K562 (cell line): ENCODE measurements around the gene PREP. TPM values are rescaled to one million over a fixed set of nuclear protein-coding genes. Genes with fewer than 3 reads are reported as not detected.

ENCODE experiments used
- ATAC-seq: fragments of 200-7000 bp; cut with Tn5 transposase; 3 replicates; pipeline ENCODE4 v1.9.1; 2020; ENCODE audit warnings: moderate library complexity
- BruUV-seq: library from RNA; stranded (reverse); fragments of 400-500 nt; replicated peaks from 2 replicates; lab custom pipeline; 2021; lab: Mats Ljungman, UMichigan
- CTCF ChIA-PET: fragments of 300-600 bp; formaldehyde crosslinking; extraction: SDS; loops from one replicate; lab custom pipeline; 2021; ENCODE audit warnings: low intra/inter-chr PET ratio; lab: Yijun Ruan, JAX
- POLR2A ChIA-PET: fragments of 300-600, 350-650 bp; sonication (Branson Sonifier 250); formaldehyde crosslinking; extraction: SDS; loops from one replicate; lab custom pipeline; 2021; ENCODE audit warnings: antibody characterized with exemption, inconsistent platforms; lab: Yijun Ruan, JAX
- DNase-seq, 4 experiments: peaks; one replicate each; pipeline versions ENCODE4 v3.0.0 to v3.0.0-alpha.2; 2011 to 2018; ENCODE audit warnings: low spot score in 3 of 4, mixed read lengths in 3 of 4; ENCODE audit errors: extremely low read depth in 1 of 4
- FAIRE-seq: peaks from 2 replicates; lab custom pipeline; 2011; peaks lifted over from hg19 to GRCh38; lab: Jason Lieb, UNC
- H2AFZ ChIP-seq: 2 replicates; pipeline ENCODE4 v1.6.0; 2011; ENCODE audit warnings: low read depth, low read length, control low read depth, inconsistent platforms
- H3K27ac ChIP-seq: fragments of 200-600 bp; 3 replicates; pipeline ENCODE4 v1.8.0; 2011; ENCODE audit warnings: low read depth, mild to moderate bottlenecking, control low read depth, inconsistent platforms, low read length, moderate library complexity, mixed read lengths; ENCODE audit errors: extremely low read depth
- H3K27me3 ChIP-seq, 2 experiments: fragments of 300-600 bp in 1 of 2; 2 replicates in 1 of 2; 3 replicates in 1 of 2; pipeline versions ENCODE4 v1.6.0 to v1.8.0; 2011; ENCODE audit warnings: inconsistent platforms in 2 of 2, low read length in 2 of 2, mild to moderate bottlenecking in 1 of 2, mixed read lengths in 1 of 2, moderate library complexity in 1 of 2; ENCODE audit not compliant: control insufficient read depth in 2 of 2, insufficient read depth in 2 of 2
- H3K36me3 ChIP-seq: fragments of 300-600 bp; 3 replicates; pipeline ENCODE4 v1.8.0; 2011; ENCODE audit warnings: mild to moderate bottlenecking, low read length, inconsistent platforms; ENCODE audit not compliant: control insufficient read depth, insufficient read depth
- H3K4me1 ChIP-seq, 2 experiments: fragments of 200-600 bp in 1 of 2; replicated peaks in 1 of 2; 2 replicates in 1 of 2; 3 replicates in 1 of 2; pipeline versions ENCODE4 v1.5.1 to v1.8.0; 2011; ENCODE audit warnings: inconsistent platforms in 2 of 2, low read length in 2 of 2, mild to moderate bottlenecking in 1 of 2, mixed read lengths in 1 of 2, moderate library complexity in 1 of 2; ENCODE audit not compliant: control insufficient read depth in 2 of 2, insufficient read depth in 2 of 2
- H3K4me2 ChIP-seq: 2 replicates; pipeline ENCODE4 v1.6.1; 2011; ENCODE audit warnings: low read length, control low read depth, inconsistent platforms, mixed read lengths; ENCODE audit not compliant: insufficient read depth
- H3K4me3 ChIP-seq: fragments of 200-600 bp; sonication (generic), shearing (Covaris generic); 2 replicates; pipeline ENCODE4 v1.5.1; 2016; ENCODE audit warnings: control low read depth, inconsistent platforms
- H3K79me2 ChIP-seq: fragments of 200-600 bp; 3 replicates; pipeline ENCODE4 v1.8.0; 2011; ENCODE audit warnings: low read length, inconsistent platforms; ENCODE audit not compliant: control insufficient read depth, insufficient read depth
- H3K9ac ChIP-seq, 2 experiments: 2 replicates each; pipeline versions ENCODE4 v1.6.0 to v1.6.1; 2011; ENCODE audit warnings: low read depth in 2 of 2, low read length in 2 of 2, control low read depth in 1 of 2, inconsistent platforms in 1 of 2, mild to moderate bottlenecking in 1 of 2, mixed read lengths in 1 of 2; ENCODE audit not compliant: insufficient read depth in 1 of 2
- H3K9me1 ChIP-seq: one replicate; pipeline ENCODE4 v1.6.0; 2011; ENCODE audit warnings: inconsistent platforms, mild to moderate bottlenecking, low read length, moderate library complexity; ENCODE audit not compliant: control insufficient read depth, insufficient read depth
- H3K9me3 ChIP-seq: replicated peaks from 2 replicates; pipeline ENCODE4 v1.5.1; 2011; ENCODE audit warnings: low read depth, low read length, inconsistent platforms; ENCODE audit not compliant: control insufficient read depth, insufficient read depth
- H4K20me1 ChIP-seq: replicated peaks from 2 replicates; pipeline ENCODE4 v1.6.1; 2011; ENCODE audit warnings: low read length, inconsistent platforms, mixed read lengths; ENCODE audit not compliant: control insufficient read depth, insufficient read depth
- DNMT1 ChIP-seq: fragments of 450-650 bp; IDR thresholded peaks from 2 replicates; pipeline ENCODE4 v1.6.1; 2016; ENCODE audit warnings: antibody characterized with exemption, mild to moderate bottlenecking
- ELF2 ChIP-seq: fragments of 250-450 bp; sonication (Bioruptor Pico); IDR thresholded peaks from 2 replicates; pipeline ENCODE4 v1.5.0; 2021; ENCODE audit warnings: mild to moderate bottlenecking
- ETV6 ChIP-seq, 3 experiments: fragments of 150-350 bp in 1 of 3; sonication (generic) in 1 of 3; formaldehyde crosslinking in 1 of 3; IDR thresholded peaks; 2 replicates each; pipeline versions ENCODE4 v1.6.1 to v1.8.0; 2014 to 2022; ENCODE audit warnings: borderline replicate concordance in 2 of 3, low read depth in 2 of 3, antibody characterized with exemption in 1 of 3, low read length in 1 of 3, mild to moderate bottlenecking in 1 of 3, missing genetic modification reagents in 1 of 3
- FOXJ2 ChIP-seq: fragments of 200-800 bp; sonication (Bioruptor generic); IDR thresholded peaks from 2 replicates; pipeline ENCODE4 v1.6.1; 2016; ENCODE audit warnings: missing genetic modification characterization, missing compliant biosample characterization
- FOXP1 ChIP-seq: sonication (generic); formaldehyde crosslinking; IDR thresholded peaks from 2 replicates; pipeline ENCODE4 v1.8.0; 2022; ENCODE audit warnings: mild to moderate bottlenecking, missing genetic modification reagents
- FUS ChIP-seq: fragments of 200-400 bp; formaldehyde crosslinking; optimal IDR thresholded peaks from 2 replicates; pipeline ENCODE3; 2017; ENCODE audit warnings: low read depth, low read length
- GABPB1 ChIP-seq: sonication (generic); formaldehyde crosslinking; IDR thresholded peaks from 2 replicates; pipeline ENCODE4 v1.8.0; 2022; ENCODE audit warnings: mild to moderate bottlenecking, missing genetic modification reagents
- HDAC6 ChIP-seq: IDR thresholded peaks from 2 replicates; pipeline ENCODE4 v1.6.1; 2012; ENCODE audit warnings: low read depth, mild to moderate bottlenecking, control low read depth, inconsistent platforms, low read length, moderate library complexity
- HNRNPL ChIP-seq: fragments of 200-400 bp; formaldehyde crosslinking; IDR thresholded peaks from 2 replicates; pipeline ENCODE4 v1.6.1; 2017; ENCODE audit warnings: low read depth, mild to moderate bottlenecking, low read length
- HNRNPLL ChIP-seq: fragments of 200-400 bp; formaldehyde crosslinking; IDR thresholded peaks from 2 replicates; pipeline ENCODE4 v1.6.1; 2017; ENCODE audit warnings: low read length, low read depth, mild to moderate bottlenecking; ENCODE audit not compliant: poor library complexity, severe bottlenecking
- KDM4B ChIP-seq, 2 experiments: fragments of 450-650 bp in 1 of 2; sonication (generic) in 1 of 2; IDR thresholded peaks; 2 replicates each; pipeline ENCODE4 v1.6.1; 2016 to 2017; ENCODE audit warnings: borderline replicate concordance in 2 of 2, antibody characterized with exemption in 1 of 2, low read depth in 1 of 2, mild to moderate bottlenecking in 1 of 2
- PML ChIP-seq: IDR thresholded peaks from 2 replicates; pipeline ENCODE4 v1.6.1; 2012; ENCODE audit warnings: low read length, inconsistent platforms
- PYGO2 ChIP-seq: fragments of 450-650 bp; IDR thresholded peaks from 2 replicates; pipeline ENCODE4 v1.6.1; 2016; ENCODE audit warnings: mild to moderate bottlenecking, missing genetic modification characterization, moderate library complexity, missing compliant biosample characterization
- RBM15 ChIP-seq: fragments of 200-400 bp; formaldehyde crosslinking; IDR thresholded peaks from 2 replicates; pipeline ENCODE4 v1.6.1; 2018; ENCODE audit warnings: mild to moderate bottlenecking, low read length, moderate library complexity; ENCODE audit not compliant: insufficient read depth
- RCOR1 ChIP-seq, 2 experiments: IDR thresholded peaks; 2 replicates each; pipeline ENCODE4 v1.6.1; 2012; ENCODE audit warnings: low read depth in 2 of 2, low read length in 2 of 2, borderline replicate concordance in 1 of 2, improper control_type of control experiment in 1 of 2
- ZNF184 ChIP-seq: sonication (generic); formaldehyde crosslinking; IDR thresholded peaks from 2 replicates; pipeline ENCODE4 v1.5.0; 2020; ENCODE audit warnings: missing genetic modification reagents
- ZNF232 ChIP-seq: sonication (generic); formaldehyde crosslinking; IDR thresholded peaks from 2 replicates; pipeline ENCODE4 v1.8.0; 2022; ENCODE audit warnings: mild to moderate bottlenecking, missing genetic modification reagents
- ZNF253 ChIP-seq: fragments of 250-450 bp; sonication (Bioruptor Pico); conservative IDR thresholded peaks from 2 replicates; pipeline ENCODE4 v1.6.1; 2021; ENCODE audit warnings: mild to moderate bottlenecking
- WGBS: fragments of 100-300 bp; shearing (Covaris generic); methylation state at CpG from one replicate; pipeline ENCODE4 v1.1.6; 2016; ENCODE audit warnings: low coverage, mixed read lengths; ENCODE audit not compliant: insufficient coverage; ENCODE audit errors: missing lambda C conversion rate; 5-methylcytosine and 5-hydroxymethylcytosine counted together
- in situ Hi-C: fragments of 300-500 bp; cut with MboI; formaldehyde crosslinking; loops from 4 replicates; pipeline ENCODE4 v1.15.0; 2018; ENCODE audit warnings: inconsistent platforms, mixed read lengths
- intact Hi-C: fragments of 100-400 bp; cut with micrococcal nuclease; formaldehyde crosslinking; loops from 2 replicates; pipeline ENCODE4 v1.14.2; 2022
- polyA plus RNA-seq, 8 experiments: library from polyadenylated mRNA; depleted of rRNA in 4 of 8; stranded (reverse) in 5 of 8; unstranded in 3 of 8; fragments of >200 nt; fragmentation: Nextera tagmentation in 2 of 8; fragmentation: Illumina TruSeq in 1 of 8; extraction: Ambion mirVana in 2 of 8; extraction: Trizol in 1 of 8; gene quantifications; 2 replicates each; pipeline versions ENCODE4 v1.2.1 to v1.2.3, GENCODE V29; 2011 to 2014; ENCODE audit warnings: inconsistent platforms in 1 of 8, missing spikeins in 1 of 8
- total RNA-seq, 7 experiments: library from RNA; depleted of rRNA in 6 of 7; stranded (reverse); fragments of >200 nt in 6 of 7; fragmentation: Illumina TruSeq in 2 of 7; extraction: Trizol in 2 of 7; gene quantifications; 2 replicates each; pipeline versions ENCODE4 v1.2.1 to v1.2.3, GENCODE V29; 2011 to 2021; ENCODE audit warnings: low replicate concordance in 1 of 7
- TF ChIP-seq, protein P1 (sequence below): sonication (generic); formaldehyde crosslinking; IDR thresholded peaks from 2 replicates; pipeline ENCODE4 v1.9.0; 2022; ENCODE audit warnings: mild to moderate bottlenecking, missing genetic modification reagents
- TF ChIP-seq, protein P2 (sequence below): fragments of 200-400 bp; formaldehyde crosslinking; IDR thresholded peaks from 2 replicates; pipeline ENCODE4 v1.6.1; 2017; ENCODE audit warnings: mild to moderate bottlenecking, low read depth, low read length, moderate library complexity

Gene PREP
- total and polyA plus RNA-seq, 9 of the 15 experiments (the other 6 are each of a cell fraction or from before 2014, with no cell fraction given), result 14.1 to 60.8 (median 28.3) TPM

DNA sequence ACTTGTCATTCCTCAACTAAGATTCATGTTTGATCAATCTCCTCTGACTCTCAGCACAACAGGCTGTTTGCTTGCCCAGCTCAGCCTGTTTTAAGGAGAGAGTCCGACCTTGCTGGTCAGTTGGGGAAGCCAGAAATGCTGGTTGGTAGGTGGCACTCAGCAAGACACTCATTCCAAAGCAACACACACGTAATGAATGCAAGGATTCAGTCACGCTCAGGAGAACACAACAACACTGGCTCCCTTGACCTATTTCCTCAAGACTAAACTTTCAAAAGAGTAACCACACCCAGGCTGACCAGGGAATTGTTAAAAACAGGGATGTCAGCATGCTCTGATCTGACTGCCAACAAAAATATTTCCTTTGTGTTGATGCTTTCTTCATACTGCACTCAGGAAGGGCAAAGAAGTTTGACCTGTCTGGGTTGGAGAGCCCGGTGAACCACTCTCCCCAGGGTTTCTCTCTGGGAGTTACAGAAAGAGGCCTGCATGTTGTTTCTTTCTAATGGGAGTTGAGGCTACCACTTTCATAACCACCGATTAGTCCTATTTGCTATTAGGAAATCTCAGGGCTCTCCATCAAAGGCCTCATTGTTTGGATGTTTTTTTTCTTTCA lies 25.6 kb upstream of the PREP start:
- H3K27me3 ChIP-seq, result no peaks in the 10 kb centered on the region
- intact Hi-C loops, result no loop called here
- BruUV-seq, result no TSS peak
- no peak for DNase-seq
- no peaks in the 10 kb centered on the region for H3K4me1 ChIP-seq
- H2AFZ ChIP-seq, result no peak overlapping the region
- in situ Hi-C loops, result loop anchor here (5.0 kb wide), 1 partner anchor 336 kb away; no protein-coding TSS in a partner anchor
- CTCF ChIA-PET, result no interaction called here
- TF ChIP-seq FOXP1 (CRISPR knock-in tag) (no peak), PML (no peak), HNRNPLL (no peak), GABPB1 (CRISPR knock-in tag) (no peak), ELF2 (no peak), ZNF232 (no peak), RCOR1 (IDR thresholded peaks at IDR 0.05; ENCODE audit: borderline replicate concordance in 1 of 2, low read depth in 2 of 2, low read length in 2 of 2) (no peak), KDM4B (IDR thresholded peaks at IDR 0.05; ENCODE audit: borderline replicate concordance in 2 of 2, low read depth in 1 of 2) (no peak), ZNF253 (CRISPR knock-in tag) (no peak), DNMT1 (no peak), HNRNPL (no peak), PYGO2 (tag) (no peak), RBM15 (no peak), HDAC6 (no peak), FUS (no peak), FOXJ2 (tag) (no peak), ETV6 (IDR thresholded peaks at IDR 0.05; ENCODE audit: borderline replicate concordance in 1 of 2, low read depth in 2 of 2, low read length in 1 of 2) (no peak), ETV6 (CRISPR knock-in tag; IDR thresholded peaks at IDR 0.05; ENCODE audit: borderline replicate concordance) (no peak), ZNF184 (no peak)
- TF ChIP-seq, protein P1, sequence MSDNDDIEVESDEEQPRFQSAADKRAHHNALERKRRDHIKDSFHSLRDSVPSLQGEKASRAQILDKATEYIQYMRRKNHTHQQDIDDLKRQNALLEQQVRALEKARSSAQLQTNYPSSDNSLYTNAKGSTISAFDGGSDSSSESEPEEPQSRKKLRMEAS (CRISPR knock-in tag), result no peak
- TF ChIP-seq, protein P2, sequence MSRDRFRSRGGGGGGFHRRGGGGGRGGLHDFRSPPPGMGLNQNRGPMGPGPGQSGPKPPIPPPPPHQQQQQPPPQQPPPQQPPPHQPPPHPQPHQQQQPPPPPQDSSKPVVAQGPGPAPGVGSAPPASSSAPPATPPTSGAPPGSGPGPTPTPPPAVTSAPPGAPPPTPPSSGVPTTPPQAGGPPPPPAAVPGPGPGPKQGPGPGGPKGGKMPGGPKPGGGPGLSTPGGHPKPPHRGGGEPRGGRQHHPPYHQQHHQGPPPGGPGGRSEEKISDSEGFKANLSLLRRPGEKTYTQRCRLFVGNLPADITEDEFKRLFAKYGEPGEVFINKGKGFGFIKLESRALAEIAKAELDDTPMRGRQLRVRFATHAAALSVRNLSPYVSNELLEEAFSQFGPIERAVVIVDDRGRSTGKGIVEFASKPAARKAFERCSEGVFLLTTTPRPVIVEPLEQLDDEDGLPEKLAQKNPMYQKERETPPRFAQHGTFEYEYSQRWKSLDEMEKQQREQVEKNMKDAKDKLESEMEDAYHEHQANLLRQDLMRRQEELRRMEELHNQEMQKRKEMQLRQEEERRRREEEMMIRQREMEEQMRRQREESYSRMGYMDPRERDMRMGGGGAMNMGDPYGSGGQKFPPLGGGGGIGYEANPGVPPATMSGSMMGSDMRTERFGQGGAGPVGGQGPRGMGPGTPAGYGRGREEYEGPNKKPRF, result no peak
- TF ChIP-seq, all 486 proteins: peak for 0
- Histone ChIP-seq H3K36me3 (no peaks in the 10 kb centered on the region), H3K4me3 (no peak overlapping the region), H3K4me2 (no peak overlapping the region), H4K20me1 (no peaks in the 10 kb centered on the region), H3K9me1 (no peaks in the 10 kb centered on the region), H3K27ac (no peak overlapping the region), H3K9ac (no peak overlapping the region), H3K79me2 (no peaks in the 10 kb centered on the region), H3K9me3 (no peaks in the 10 kb centered on the region)
- POLR2A ChIA-PET, result no interaction called here
- WGBS, result 0% methylated on average over 5 of the region's 5 CpGs
- no peak for FAIRE-seq
- ATAC-seq, result no peak
